ENCODE data around the gene DPP9.

Gene DPP9

DNA sequence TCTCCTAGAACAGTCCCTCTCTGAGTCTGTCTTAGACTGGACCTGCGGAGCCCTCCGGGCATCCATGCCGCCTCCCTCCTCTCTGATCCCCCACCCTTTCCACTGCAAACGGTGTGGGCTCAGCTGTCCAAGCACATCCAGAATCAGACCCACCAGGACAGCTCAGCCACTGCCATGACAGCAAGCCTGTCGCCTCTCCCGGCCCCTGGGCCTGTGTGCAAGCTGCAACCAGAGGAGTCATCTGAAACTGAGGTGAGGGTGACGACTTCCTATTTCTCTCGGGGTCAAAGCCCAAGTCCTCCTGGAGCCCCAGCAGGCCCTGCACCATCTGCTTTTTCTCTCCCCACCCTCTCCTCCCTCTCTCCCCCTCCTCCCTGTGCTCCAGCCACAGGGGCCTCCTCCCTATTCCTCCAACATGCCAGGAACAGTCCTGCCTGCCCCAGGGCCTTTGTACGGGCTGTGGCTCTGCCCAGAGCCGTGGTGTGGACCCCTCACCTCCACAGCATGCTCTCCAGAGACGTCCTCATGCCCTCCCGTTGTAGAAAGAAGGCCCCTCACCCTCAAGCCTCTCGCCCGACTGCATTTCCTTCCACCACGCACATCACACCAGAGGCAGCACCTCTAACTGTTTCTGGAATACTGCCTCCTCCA is 30.0 kb downstream of the DPP9 start:
- no peak overlapping the region for H3K4me2 ChIP-seq (ENCODE audit: low read depth, low read length, poor library complexity, severe bottlenecking)
- no peaks in the 10 kb centered on the region for H3F3A ChIP-seq (ENCODE audit: low read depth)
- no peaks in the 10 kb centered on the region for H4K20me1 ChIP-seq (ENCODE audit: insufficient read depth, low read length, poor library complexity, severe bottlenecking)
- peaks cover 82% of the 10 kb centered on the region; the same call in 1 of the 2 replicates for H3K36me3 ChIP-seq (ENCODE audit: insufficient read depth, low read length)
- no peak overlapping the region for H3K4me3 ChIP-seq (ENCODE audit: low read length, poor library complexity, severe bottlenecking)
- no peaks in the 10 kb centered on the region for H3K4me1 ChIP-seq (ENCODE audit: insufficient read depth, low read length, poor library complexity, severe bottlenecking)
- no peaks in the 10 kb centered on the region for H3K79me2 ChIP-seq (ENCODE audit: insufficient read depth, low read length)
- no peaks in the 10 kb centered on the region for H3K9me2 ChIP-seq (replicated peaks; ENCODE audit: low read depth, low read length)
- no peaks in the 10 kb centered on the region for H3K9me3 ChIP-seq (ENCODE audit: insufficient read depth, low read depth, low read length)
- no peak overlapping the region for H3K9ac ChIP-seq (ENCODE audit: low read depth, low read length, poor library complexity, severe bottlenecking)
- H2AFZ ChIP-seq (ENCODE audit: low read length), result no peak overlapping the region
- TF ChIP-seq EZH2phosphoT487 (IDR thresholded peaks at IDR 0.05; ENCODE audit: borderline replicate concordance), result no peak
- no peak for TF ChIP-seq CTCF (conservative IDR thresholded peaks at IDR 0.05; ENCODE audit: low read length)
- no peaks in the 10 kb centered on the region for H3K27me3 ChIP-seq (ENCODE audit: insufficient read depth, low read length, poor library complexity, severe bottlenecking)

DNA sequence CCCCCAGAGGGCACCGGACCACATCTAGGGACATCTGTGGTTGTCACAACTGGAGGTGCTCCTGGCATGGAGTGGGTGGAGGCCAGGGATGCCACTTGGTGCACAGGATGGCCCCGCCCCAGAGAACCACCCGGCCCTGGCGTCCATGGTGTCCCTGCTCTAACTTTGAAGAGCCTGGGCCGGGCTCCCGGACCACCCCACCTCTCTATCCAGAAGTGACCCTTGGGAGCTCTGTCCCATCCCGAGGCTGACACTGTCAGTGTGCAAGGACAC is 30.6 kb downstream of the DPP9 start:
- no peak overlapping the region for H3K4me3 ChIP-seq (ENCODE audit: low read length, poor library complexity, severe bottlenecking)

DNA sequence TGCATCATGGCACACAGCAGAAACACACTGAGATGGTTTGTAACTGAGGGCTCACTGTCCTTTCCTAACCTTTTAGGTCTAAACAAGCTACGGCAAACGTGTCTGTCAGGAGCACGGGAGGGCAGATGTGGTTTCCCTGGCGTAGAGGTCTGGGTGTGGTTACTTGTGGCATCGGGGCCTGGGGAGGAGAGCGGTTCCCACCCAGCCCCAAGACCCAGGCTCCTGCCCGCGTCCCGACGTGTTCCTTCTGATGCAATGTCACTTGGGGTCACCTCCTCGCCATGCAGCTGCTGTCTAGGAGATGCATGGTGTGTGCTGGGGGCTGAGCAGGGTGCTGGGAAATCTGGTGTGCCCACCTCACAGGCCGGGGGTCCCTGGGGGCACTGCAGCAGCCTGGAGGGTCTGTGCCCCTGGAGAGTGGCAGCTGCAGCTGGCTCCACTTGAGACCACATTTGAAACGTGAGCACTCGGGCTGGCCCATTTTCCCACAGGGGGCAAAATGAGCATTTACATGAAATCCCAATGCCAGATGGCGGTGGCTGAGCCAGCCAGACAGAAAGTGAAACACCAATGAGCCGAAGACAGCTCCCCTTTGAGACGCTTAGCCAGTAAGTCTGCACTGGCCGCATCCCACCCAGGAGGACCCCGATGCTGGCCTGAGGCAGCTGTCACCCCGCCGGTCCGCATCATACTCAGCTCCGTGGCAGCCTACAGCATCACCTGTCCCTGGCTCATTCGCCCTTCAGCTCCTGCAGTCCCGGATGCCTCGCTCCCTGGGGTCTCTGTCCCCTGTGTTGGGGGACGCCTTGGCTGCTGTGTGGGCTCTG is 31.2 kb downstream of the DPP9 start:
- H3K4me2 ChIP-seq (ENCODE audit: low read depth, low read length, poor library complexity, severe bottlenecking), result no peak overlapping the region
- no peaks in the 10 kb centered on the region for H3K9me2 ChIP-seq (replicated peaks; ENCODE audit: low read depth, low read length)
- no peaks in the 10 kb centered on the region for H3K79me2 ChIP-seq (ENCODE audit: insufficient read depth, low read length)
- H3K36me3 ChIP-seq (ENCODE audit: insufficient read depth, low read length), result peaks cover 81% of the 10 kb centered on the region; the same call in 1 of the 2 replicates
- H3K4me1 ChIP-seq (ENCODE audit: insufficient read depth, low read length, poor library complexity, severe bottlenecking), result no peaks in the 10 kb centered on the region
- no peaks in the 10 kb centered on the region for H4K20me1 ChIP-seq (ENCODE audit: insufficient read depth, low read length, poor library complexity, severe bottlenecking)
- no peak overlapping the region for H2AFZ ChIP-seq (ENCODE audit: low read length)
- no peaks in the 10 kb centered on the region for H3K9me3 ChIP-seq (ENCODE audit: insufficient read depth, low read depth, low read length)
- H3K4me3 ChIP-seq (ENCODE audit: low read length, poor library complexity, severe bottlenecking), result no peak overlapping the region
- no peaks in the 10 kb centered on the region for H3K27me3 ChIP-seq (ENCODE audit: insufficient read depth, low read length, poor library complexity, severe bottlenecking)
- no peak for TF ChIP-seq CTCF (conservative IDR thresholded peaks at IDR 0.05; ENCODE audit: low read length)
- no peak for TF ChIP-seq EZH2phosphoT487 (IDR thresholded peaks at IDR 0.05; ENCODE audit: borderline replicate concordance)
- H3F3A ChIP-seq (ENCODE audit: low read depth), result no peaks in the 10 kb centered on the region
- H3K9ac ChIP-seq (ENCODE audit: low read depth, low read length, poor library complexity, severe bottlenecking), result no peak overlapping the region

More for the DNA sequence above, 30.6 kb downstream of the DPP9 start:
- H3K4me2 ChIP-seq (ENCODE audit: low read depth, low read length, poor library complexity, severe bottlenecking), result no peak overlapping the region
- peaks cover 85% of the 10 kb centered on the region; the same call in 1 of the 2 replicates for H3K36me3 ChIP-seq (ENCODE audit: insufficient read depth, low read length)
- H3K79me2 ChIP-seq (ENCODE audit: insufficient read depth, low read length), result no peaks in the 10 kb centered on the region
- no peaks in the 10 kb centered on the region for H3K9me2 ChIP-seq (replicated peaks; ENCODE audit: low read depth, low read length)
- H2AFZ ChIP-seq (ENCODE audit: low read length), result no peak overlapping the region
- H3K9me3 ChIP-seq (ENCODE audit: insufficient read depth, low read depth, low read length), result no peaks in the 10 kb centered on the region
- H4K20me1 ChIP-seq (ENCODE audit: insufficient read depth, low read length, poor library complexity, severe bottlenecking), result no peaks in the 10 kb centered on the region
- no peaks in the 10 kb centered on the region for H3F3A ChIP-seq (ENCODE audit: low read depth)
- no peak overlapping the region for H3K9ac ChIP-seq (ENCODE audit: low read depth, low read length, poor library complexity, severe bottlenecking)
- no peaks in the 10 kb centered on the region for H3K4me1 ChIP-seq (ENCODE audit: insufficient read depth, low read length, poor library complexity, severe bottlenecking)
- no peaks in the 10 kb centered on the region for H3K27me3 ChIP-seq (ENCODE audit: insufficient read depth, low read length, poor library complexity, severe bottlenecking)
- TF ChIP-seq EZH2phosphoT487 (IDR thresholded peaks at IDR 0.05; ENCODE audit: borderline replicate concordance) (no peak), CTCF (conservative IDR thresholded peaks at IDR 0.05; ENCODE audit: low read length) (no peak)
